ENCODE data around the gene PCNX2. TPM values are rescaled to one million over a fixed set of nuclear protein-coding genes. Genes with fewer than 3 reads are reported as not detected.
A peak's percentile ranks its signal among the peaks of the same experiment; 100 is the strongest.

The PCNX2 gene
- total and polyA plus RNA-seq, 2 of the 13 experiments (the other 11 are each of a cell fraction or from before 2014, with no cell fraction given) = 0.11 to 0.42 TPM

GRCh38 chr1:233172201-233172600 lies 123.3 kb downstream of the PCNX2 start:
- H3K27me3 ChIP-seq (ENCODE audit: control insufficient read depth in 1 of 2, insufficient read depth in 2 of 2, low read length in 2 of 2) = no peaks in the 10 kb centered on the region
- intact Hi-C loops (cut with micrococcal nuclease; ENCODE audit: unreplicated experiment) (no loop called here), in situ Hi-C loops (cut with HindIII; ENCODE audit: extremely low pct_ligation_motif_present, low pct_unique_long_range_greater_than_20kb) (no loop called here)
- ChIA-PET POLR2A (no interaction called here), CTCF (ENCODE audit: low intra/inter-chr PET ratio, low total read pairs) (no interaction called here)
- no peak overlapping the region for H3K9ac ChIP-seq (ENCODE audit: insufficient read depth, low read depth, low read length)
- H3K79me2 ChIP-seq (ENCODE audit: insufficient read depth, low read length) = no peaks in the 10 kb centered on the region
- FAIRE-seq (no peak), DNase-seq (ENCODE audit: low spot score) (peak; percentile 11), ATAC-seq (0 out of 3 replicates have a peak, but pooled peaks have one; percentile 38)
- H3K4me3 ChIP-seq (replicated peaks in 1 of 3; ENCODE audit: insufficient read depth in 1 of 3, low read depth in 2 of 3, low read length in 3 of 3) = no peak overlapping the region
- WGBS (ENCODE audit: low lambda C conversion rate) = 0% methylated on average over 2 of the region's 2 CpGs
- no peaks in the 10 kb centered on the region for H3K36me3 ChIP-seq (replicated peaks in 1 of 2; ENCODE audit: control insufficient read depth in 1 of 2, insufficient read depth in 2 of 2, low read length in 2 of 2)
- H4K20me1 ChIP-seq (ENCODE audit: insufficient read depth, low read length) = no peaks in the 10 kb centered on the region
- H3K27ac ChIP-seq (ENCODE audit: extremely low read length, insufficient read depth, low read length) = no peak overlapping the region
- no peaks in the 10 kb centered on the region for H3K4me1 ChIP-seq (ENCODE audit: insufficient read depth, low read length)
- BruUV-seq (replicated peaks) = no TSS peak
- peak; percentile 39; the same call in 1 of the 2 replicates for TF ChIP-seq CTCF (CRISPR knock-in tag; IDR thresholded peaks at IDR 0.05)
- no peak for TF ChIP-seq ZBTB37 (CRISPR knock-in tag; IDR thresholded peaks at IDR 0.05)
- TF ChIP-seq ZSCAN9 (CRISPR knock-in tag; IDR thresholded peaks at IDR 0.05; ENCODE audit: borderline replicate concordance) = no peak
- no peak for TF ChIP-seq CREM (IDR thresholded peaks at IDR 0.05)
- no peak for TF ChIP-seq CREM (CRISPR knock-in tag; IDR thresholded peaks at IDR 0.05)
- no peak for TF ChIP-seq ZNF75D (CRISPR knock-in tag; IDR thresholded peaks at IDR 0.05; ENCODE audit: borderline replicate concordance)
- no peak for TF ChIP-seq PAX8 (CRISPR knock-in tag; IDR thresholded peaks at IDR 0.05; ENCODE audit: borderline replicate concordance)
- TF ChIP-seq STAG1 (CRISPR knock-in tag; IDR thresholded peaks at IDR 0.05) = peak; percentile 52
- TF ChIP-seq CC2D1A (CRISPR knock-in tag; IDR thresholded peaks at IDR 0.05) = no peak
- H3K9me3 ChIP-seq (ENCODE audit: low read length) = no peaks in the 10 kb centered on the region; the same call in 1 of the 2 replicates
- no peak overlapping the region for H2AFZ ChIP-seq (ENCODE audit: low read length)
- no peak overlapping the region for H3K4me2 ChIP-seq (ENCODE audit: low read depth, low read length)
